ENCODE data around the gene NAA16.
A peak's percentile ranks its signal among the peaks of the same experiment; 100 is the strongest.
"Not testable (repeated sequence)": the region's sequence is repeated elsewhere in the genome, so short reads cannot be mapped to it uniquely, and the experiment has no call there.

NAA16 gene

GRCh38 chr13:41310963-41311405, at the start of gene NAA16:
Gene NAA16, plus strand, starts transcription at chr13:41311267. Its CDS starts 262 bp downstream, at chr13:41311529.
- DNase-seq: peak; percentile 96

GRCh38 chr13:41263261-41263971, 47.7 kb upstream of the NAA16 start, which contains the start of gene MTRF1:
Gene MTRF1, minus strand, starts transcription at chr13:41263576. Its CDS starts 2,669 bp downstream, at chr13:41260907.
- DNase-seq: peak; percentile 79

- DNase-seq: no peak
Observed at GRCh38 chr13:41267106-41267505, 44.0 kb upstream of the NAA16 start.

GRCh38 chr13:41268764-41269163, 42.3 kb upstream of the NAA16 start:
- no peak for DNase-seq

GRCh38 chr13:41271456-41272285, 39.4 kb upstream of the NAA16 start:
- peak; percentile 14 for DNase-seq

GRCh38 chr13:41273831-41274441, 37.1 kb upstream of the NAA16 start:
- DNase-seq: no peak

- DNase-seq: no peak
Observed at GRCh38 chr13:41274881-41275280, 36.2 kb upstream of the NAA16 start.

- DNase-seq: no peak
Observed at GRCh38 chr13:41276824-41277223, 34.2 kb upstream of the NAA16 start.

- not testable (repeated sequence) for DNase-seq
Observed at GRCh38 chr13:41279156-41279555, 31.9 kb upstream of the NAA16 start.

GRCh38 chr13:41282129-41282571, 28.9 kb upstream of the NAA16 start:
- no peak for DNase-seq

GRCh38 chr13:41284512-41285288, 26.4 kb upstream of the NAA16 start:
- no peak for DNase-seq

GRCh38 chr13:41286370-41286769, 24.7 kb upstream of the NAA16 start:
- DNase-seq: peak; percentile 19

- no peak for DNase-seq
Observed at GRCh38 chr13:41289463-41289881, 21.6 kb upstream of the NAA16 start.

- DNase-seq: no peak
Observed at GRCh38 chr13:41291246-41291645, 19.8 kb upstream of the NAA16 start.

- no peak for DNase-seq
Observed at GRCh38 chr13:41293272-41293671, 17.8 kb upstream of the NAA16 start.

- DNase-seq: no peak
Observed at GRCh38 chr13:41294914-41295313, 16.2 kb upstream of the NAA16 start.

- no peak for DNase-seq
Observed at GRCh38 chr13:41295973-41296372, 15.1 kb upstream of the NAA16 start.

GRCh38 chr13:41296879-41297646, 14.0 kb upstream of the NAA16 start:
- no peak for DNase-seq

- no peak for DNase-seq
Observed at GRCh38 chr13:41299316-41300094, 11.6 kb upstream of the NAA16 start.

- no peak for DNase-seq
Observed at GRCh38 chr13:41302743-41303142, 8.3 kb upstream of the NAA16 start.

GRCh38 chr13:41304551-41304950, 6.5 kb upstream of the NAA16 start:
- DNase-seq: no peak
